TTC549 (cell line): ENCODE results near the gene FALEC.
"Not testable (repeated sequence)": the region's sequence is repeated elsewhere in the genome, so short reads cannot be mapped to it uniquely, and the experiment has no call there.

ENCODE experiments used
- FAIRE-seq: peaks from 2 replicates; lab custom pipeline; 2012; peaks lifted over from hg19 to GRCh38; lab: Jason Lieb, UNC

Gene FALEC

GRCh38 chr1:150575518-150576366 is 60.2 kb downstream of the FALEC start:
- FAIRE-seq = no peak

- no peak for FAIRE-seq
Observed at GRCh38 chr1:150576367-150576711, 60.8 kb downstream of the FALEC start.

GRCh38 chr1:150576794-150577556 is 61.4 kb downstream of the FALEC start:
- no peak for FAIRE-seq

GRCh38 chr1:150577557-150578271 is 62.2 kb downstream of the FALEC start:
- FAIRE-seq = no peak

- no peak for FAIRE-seq
Observed at GRCh38 chr1:150578272-150579109, 62.9 kb downstream of the FALEC start.

- FAIRE-seq = no peak
Observed at GRCh38 chr1:150579110-150579944, 63.8 kb downstream of the FALEC start, which contains the start of gene MCL1. Gene MCL1 (minus strand): TSS chr1:150579610. CDS start chr1:150579530, 80 bp downstream.

GRCh38 chr1:150579945-150580642 is 64.5 kb downstream of the FALEC start:
- FAIRE-seq = no peak

GRCh38 chr1:150580966-150581365 is 65.4 kb downstream of the FALEC start:
- FAIRE-seq = not testable (repeated sequence)

- FAIRE-seq = not testable (repeated sequence)
Observed at GRCh38 chr1:150581437-150581836, 65.9 kb downstream of the FALEC start.

- not testable (repeated sequence) for FAIRE-seq
Observed at GRCh38 chr1:150581962-150582361, 66.4 kb downstream of the FALEC start.

GRCh38 chr1:150582371-150582770 is 66.8 kb downstream of the FALEC start:
- FAIRE-seq = no peak
